ENCODE results near the gene CD96.
"Not testable (repeated sequence)": the region's sequence is repeated elsewhere in the genome, so short reads cannot be mapped to it uniquely, and the experiment has no call there.

Gene CD96

GRCh38 chr3:111627092-111627491 is 85.1 kb downstream of the CD96 start:
- DNase-seq (ENCODE audit: low read depth): no peak

DNA sequence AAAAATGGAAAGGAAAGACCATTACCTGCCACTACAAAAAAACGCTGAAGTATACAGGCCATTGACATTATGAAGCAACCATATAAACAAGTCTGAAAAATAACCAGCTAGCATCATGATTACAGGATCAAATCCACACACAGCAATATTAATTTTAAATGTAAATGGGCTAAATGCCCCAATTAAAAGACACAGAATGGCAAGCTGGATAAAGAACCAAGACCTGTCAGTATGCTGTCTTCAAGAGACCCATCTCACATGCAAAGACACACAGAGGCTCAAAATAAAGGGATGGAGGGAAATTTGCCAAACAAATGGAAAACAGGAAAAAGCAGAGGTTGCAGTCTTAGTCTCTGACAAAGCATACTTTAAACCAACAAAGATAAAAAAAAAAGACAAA is 87.0 kb downstream of the CD96 start:
- DNase-seq (ENCODE audit: low read depth): not testable (repeated sequence)

DNA sequence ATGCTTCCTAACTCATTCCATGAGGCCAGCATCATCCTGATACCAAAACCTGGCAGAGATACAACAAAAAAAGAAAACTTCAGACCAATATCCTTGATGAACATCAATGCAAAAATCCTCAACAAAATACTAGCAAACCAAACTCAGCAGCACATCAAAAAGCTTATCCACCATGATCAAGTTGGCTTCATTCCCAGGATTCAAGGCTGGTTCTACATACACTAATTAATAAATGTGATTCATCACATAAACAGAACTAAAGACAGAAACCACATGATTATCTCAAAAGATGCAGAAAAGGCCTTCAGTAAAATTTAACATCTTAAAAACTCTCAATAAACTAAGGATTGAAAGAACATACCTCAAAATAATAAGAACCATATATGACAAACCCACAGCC is 88.6 kb downstream of the CD96 start:
- not testable (repeated sequence) for DNase-seq (ENCODE audit: low read depth)

DNA sequence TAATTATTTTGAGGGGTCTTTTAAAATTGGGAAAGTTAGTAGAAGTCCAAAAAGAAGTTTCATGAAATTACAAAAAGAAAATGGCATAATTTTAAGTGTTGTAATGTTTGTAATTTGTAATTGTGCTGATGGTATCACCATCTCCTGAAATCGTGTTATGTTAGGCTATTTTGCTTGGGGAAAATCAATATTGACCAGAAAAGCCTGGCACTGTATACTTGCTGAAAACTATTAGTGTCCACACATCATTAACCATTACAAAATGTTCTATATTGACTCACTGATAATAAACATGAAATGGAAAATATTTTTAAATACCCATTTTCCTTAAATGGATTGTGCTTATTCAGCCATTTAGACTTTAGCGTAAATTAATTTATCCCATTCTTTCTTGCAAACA is 93.4 kb downstream of the CD96 start:
- DNase-seq (ENCODE audit: low read depth): no peak

DNA sequence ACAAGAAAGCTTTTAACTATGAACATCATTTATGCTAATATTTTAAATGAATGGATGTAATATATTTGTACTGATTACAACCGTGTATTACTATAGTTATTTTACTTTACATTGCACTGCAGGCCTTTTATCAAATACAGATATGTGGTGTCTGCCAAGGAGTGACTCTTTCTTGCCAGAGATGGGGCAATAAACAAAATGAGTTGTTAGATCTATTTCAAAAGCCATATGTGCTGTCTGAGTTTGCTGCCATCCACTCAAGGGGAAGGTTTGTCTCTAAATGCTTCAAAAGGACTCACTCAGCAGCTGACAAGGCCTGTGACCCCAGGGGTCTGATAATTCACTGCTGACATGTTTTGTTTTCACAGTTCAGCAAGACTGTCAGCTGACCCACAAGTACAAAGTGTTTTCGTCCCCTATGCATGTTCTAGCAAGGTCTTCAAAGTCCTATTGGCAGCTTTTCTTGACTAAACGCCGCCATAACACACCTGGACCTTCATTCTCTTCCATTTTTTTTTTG is 94.4 kb downstream of the CD96 start:
- no peak for DNase-seq (ENCODE audit: low read depth)

- DNase-seq (ENCODE audit: low read depth): no peak
Observed at GRCh38 chr3:111639316-111639715, 97.3 kb downstream of the CD96 start.

DNA sequence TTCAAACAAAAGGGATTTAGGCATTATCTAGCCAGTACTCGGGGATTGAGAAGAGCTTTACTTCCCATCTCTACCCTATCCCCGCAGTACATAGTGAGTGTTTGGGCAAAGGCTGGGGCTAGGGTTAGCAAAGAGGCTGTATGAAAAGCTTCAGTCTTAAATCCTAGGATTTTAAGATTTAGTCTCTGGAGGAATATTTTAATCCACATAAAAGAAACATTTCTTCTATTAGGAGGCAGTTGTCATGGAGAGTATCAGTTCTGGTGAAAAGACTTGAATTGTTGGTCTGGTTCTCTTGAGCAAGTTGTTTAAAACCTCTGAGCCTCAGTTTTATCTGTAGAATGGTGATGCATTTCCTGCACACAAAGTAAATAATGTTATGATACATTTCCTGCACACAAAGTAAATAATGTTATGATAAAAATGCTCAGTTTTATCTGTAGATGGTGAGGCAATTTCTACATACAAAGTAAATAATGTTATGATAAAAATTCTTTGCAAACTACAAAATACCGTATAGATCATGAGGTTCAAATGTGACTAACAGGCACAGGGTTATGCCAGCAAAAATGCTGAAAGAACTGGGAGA is 107.1 kb downstream of the CD96 start:
- no peak for DNase-seq (ENCODE audit: low read depth)

DNA sequence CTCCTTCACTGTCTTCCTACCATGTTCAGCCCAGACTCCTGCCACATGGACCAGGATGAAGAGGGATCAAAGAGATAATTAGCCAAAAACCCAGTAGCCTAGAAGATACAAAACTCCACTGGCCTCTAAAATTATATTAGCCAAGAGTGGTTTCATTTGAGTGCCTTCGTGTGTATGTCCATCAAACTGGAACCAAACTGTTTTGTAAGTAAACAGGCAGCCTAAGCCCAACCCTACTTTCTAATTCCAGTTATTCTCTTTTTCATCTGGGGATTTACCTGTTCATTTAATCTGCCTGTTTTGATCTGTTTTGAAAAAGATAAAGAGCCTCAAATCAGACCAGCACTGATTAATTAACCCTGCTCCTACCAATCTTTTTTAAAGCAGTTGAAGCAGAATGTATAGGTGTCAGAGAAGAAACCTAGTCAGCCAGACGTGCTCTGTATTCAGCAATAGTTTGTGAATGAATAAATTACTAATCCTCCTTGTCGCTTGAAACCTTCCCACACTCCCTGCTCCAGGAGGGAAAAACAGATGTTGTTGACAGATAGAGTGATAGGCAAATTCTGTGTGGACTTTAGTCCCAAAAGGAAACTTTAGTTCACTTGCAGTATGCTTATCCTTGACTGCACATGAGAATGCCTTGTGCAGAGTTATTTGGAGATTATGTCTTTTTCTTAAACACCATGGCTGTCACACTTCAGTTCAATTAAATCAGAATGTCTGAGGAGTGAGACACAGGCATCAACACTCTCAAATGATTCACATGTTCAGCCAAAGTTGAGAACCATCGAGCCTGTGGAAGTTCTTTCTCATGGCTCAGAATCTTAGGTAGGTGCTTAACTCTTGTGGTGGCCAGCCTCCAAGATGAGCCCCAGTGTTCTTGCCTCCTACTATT is 108.6 kb downstream of the CD96 start:
- DNase-seq (ENCODE audit: low read depth): no peak

- DNase-seq (ENCODE audit: low read depth): no peak
Observed at GRCh38 chr3:111652492-111653180, 110.6 kb downstream of the CD96 start.

GRCh38 chr3:111653766-111654165 is 111.8 kb downstream of the CD96 start:
- DNase-seq (ENCODE audit: low read depth): no peak

- no peak for DNase-seq (ENCODE audit: low read depth)
Observed at GRCh38 chr3:111662012-111662411, 120.0 kb downstream of the CD96 start.

DNA sequence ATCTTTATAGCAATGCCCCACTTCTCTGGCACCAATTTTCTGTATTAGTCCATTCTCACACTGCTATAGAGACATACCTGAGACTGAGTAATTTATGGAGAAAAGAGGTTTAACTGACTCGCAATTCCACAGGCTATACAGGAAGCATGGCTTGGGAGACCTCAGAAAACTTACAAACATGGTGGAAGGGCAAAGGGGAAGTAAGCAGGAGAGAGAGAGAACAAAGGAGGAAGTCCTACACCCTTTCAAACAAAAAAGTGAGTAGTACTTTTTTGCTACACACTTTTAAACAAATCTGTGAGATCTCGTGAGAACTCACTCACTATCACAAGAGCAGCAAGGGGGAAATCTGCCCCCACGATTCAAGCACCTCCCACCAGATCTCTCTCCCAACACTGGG is 120.9 kb downstream of the CD96 start:
- no peak for DNase-seq (ENCODE audit: low read depth)

GRCh38 chr3:111666041-111666735 is 124.2 kb downstream of the CD96 start:
- DNase-seq (ENCODE audit: low read depth): no peak

DNA sequence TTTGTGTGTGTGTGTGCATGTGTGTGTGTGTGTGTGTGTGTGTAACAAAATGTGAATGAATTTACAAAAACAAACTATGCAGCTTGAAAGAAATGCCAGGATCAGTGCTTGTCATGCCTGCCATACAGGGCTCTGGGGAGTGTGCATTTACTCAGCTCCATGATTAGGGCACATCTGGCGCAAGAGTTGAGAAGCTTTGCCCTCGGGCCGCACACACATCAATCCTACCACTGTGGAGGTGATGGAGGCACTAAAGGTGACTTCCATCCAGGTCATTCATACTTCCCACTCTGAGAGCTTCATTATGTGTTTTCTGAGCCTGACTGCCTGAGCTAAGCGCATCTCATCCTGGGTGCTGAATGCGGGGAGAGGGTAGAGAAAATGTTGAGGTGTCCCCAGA is 125.2 kb downstream of the CD96 start:
- DNase-seq (ENCODE audit: low read depth): no peak

GRCh38 chr3:111667621-111668239 is 125.7 kb downstream of the CD96 start:
- DNase-seq (ENCODE audit: low read depth): peak; percentile 56

- DNase-seq (ENCODE audit: low read depth): no peak
Observed at GRCh38 chr3:111668326-111668725, 126.3 kb downstream of the CD96 start.

DNA sequence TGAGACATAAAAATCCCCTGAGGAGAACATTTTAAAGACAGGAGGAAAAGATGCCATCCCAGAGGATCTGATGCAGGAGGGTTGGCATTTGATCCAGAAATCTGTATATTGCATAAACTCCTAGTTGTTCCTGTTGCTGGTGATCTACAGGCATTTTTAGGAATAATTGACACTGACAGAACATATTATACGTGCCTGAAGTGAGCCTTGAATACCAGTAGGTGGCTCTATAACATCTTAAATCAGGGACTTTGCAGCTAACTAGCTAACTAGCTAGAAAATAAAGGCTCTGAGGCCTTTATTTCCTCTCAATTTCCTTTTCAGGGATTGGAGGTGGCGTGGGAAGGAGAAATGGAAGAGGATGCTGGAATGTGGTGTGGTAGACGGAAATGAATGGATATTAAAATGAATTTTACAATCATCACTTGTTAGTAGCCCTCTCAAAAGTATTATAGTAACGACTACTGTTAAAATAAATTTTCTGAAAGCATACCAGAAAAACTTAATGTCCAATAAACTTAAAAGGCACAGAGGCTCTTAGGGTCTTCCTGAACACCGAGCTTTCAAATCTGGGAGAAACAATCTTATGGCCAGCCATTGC is 127.0 kb downstream of the CD96 start:
- no peak for DNase-seq (ENCODE audit: low read depth)

DNA sequence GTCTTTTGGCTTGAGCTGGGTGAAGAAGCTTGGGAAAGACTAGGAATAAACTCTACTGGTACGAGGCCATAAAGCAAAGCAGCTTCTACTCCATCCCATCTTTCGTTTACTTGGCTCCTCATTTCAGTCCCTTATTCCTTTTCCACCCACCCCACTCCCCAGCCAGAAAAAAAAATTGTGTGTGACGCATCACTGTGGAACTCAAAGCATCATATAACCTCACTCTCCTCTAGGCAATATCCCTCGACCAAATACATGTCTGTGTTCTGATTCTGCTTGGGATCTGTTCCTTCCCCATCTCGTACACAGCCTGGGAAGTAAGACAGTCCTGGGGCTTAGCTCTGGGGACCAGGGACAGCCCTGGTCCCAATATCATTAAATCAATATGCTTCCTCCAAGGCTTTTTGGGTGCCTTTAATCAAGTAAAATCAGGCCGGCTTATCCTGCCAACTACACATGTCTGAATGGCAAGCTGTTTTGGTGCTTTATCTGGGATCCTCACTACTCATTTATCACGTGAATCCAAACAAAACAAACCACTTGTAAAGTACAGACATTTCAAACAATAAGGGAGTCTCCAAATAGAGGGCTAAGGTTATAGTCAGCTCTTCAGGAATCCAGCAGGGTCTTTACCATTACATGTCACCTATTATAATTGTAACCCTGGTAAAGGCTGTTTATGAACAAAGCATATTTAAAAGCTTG is 128.1 kb downstream of the CD96 start:
- DNase-seq (ENCODE audit: low read depth): no peak

DNA sequence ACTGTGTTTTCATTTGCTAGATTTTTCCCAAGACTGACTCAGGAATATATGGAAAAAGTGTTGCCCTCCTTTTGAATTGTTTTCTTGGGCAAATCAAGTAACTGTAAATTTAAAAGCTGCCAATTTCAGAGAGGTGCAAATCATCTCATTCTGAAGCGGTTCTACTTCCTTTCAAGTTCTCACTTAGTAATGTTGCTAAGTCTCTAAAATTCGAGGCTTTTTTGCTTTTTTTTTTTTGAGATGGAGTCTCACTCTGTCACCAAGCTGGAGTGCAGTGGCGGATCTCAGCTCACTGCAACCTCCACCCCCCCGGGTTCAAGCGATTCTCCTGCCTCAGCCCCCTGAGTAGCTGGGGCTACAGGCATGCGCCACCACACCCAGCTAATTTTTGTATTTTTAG is 130.5 kb downstream of the CD96 start:
- DNase-seq (ENCODE audit: low read depth): not testable (repeated sequence)

DNA sequence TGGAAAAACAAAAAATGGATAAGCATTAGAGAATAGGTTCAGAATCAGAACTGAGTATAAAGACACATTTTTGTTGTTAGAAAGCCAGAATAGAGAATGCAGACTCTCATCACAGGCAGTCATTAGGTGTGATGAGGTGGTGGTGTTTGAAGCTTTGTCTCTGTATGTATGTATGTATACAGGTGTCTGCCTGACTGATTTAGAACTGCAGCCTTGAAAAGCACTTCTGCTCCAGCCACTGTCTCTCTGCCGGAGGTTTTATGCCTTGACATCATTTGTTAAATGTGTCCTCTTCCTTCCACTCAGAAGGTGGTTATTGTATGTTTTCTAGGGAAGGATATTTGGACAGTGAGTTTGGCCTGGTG is 133.8 kb downstream of the CD96 start:
- DNase-seq (ENCODE audit: low read depth): no peak

Data from activated T-cell treated with anti-CD3 and anti-CD28 coated beads for 24 hours (primary cell).